Inflammatory macrophage treated with lipopolysaccharide for 4 hours (primary cell): ENCODE results near the gene RAB31.
A peak's percentile ranks its signal among the peaks of the same experiment; 100 is the strongest.
"Not testable (repeated sequence)": the region's sequence is repeated elsewhere in the genome, so short reads cannot be mapped to it uniquely, and the experiment has no call there.

Source experiments
- DNase-seq: peaks from one replicate; pipeline ENCODE4 v3.0.0-alpha.2; 2020

RAB31 gene

DNA sequence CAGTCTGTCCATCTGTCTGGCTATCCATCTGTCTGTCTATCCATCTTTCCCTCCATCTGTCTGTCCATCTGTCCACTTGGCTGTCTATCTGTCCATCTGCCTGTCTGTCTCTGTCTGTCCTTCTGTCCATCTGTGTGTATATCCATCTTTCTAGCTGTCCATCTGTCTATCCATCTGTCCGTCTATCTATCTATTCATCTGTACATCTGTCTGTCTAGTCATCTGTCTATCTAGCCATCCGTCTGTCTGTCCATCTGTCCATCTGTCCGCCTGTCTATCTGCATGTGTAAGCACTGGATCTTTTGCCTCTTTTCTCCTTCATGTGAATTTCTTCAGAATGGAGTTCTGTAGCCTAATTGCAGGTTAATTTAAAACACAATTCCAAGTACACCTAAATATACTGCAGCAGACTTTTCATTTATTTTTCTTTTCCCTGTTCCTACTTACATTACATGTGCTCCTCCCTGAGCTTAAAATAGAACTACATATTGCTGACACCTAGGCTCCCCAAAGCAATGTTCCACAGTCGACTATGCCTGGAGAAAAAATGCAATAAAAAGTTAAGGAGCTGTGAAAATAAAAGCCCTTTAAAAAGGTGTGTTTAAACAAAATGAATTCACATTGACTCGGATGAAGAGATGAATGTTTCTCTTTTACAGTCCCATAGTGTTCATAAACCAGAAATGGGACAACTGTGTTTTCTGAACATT is 140.2 kb downstream of the RAB31 start:
- no peak for DNase-seq

DNA sequence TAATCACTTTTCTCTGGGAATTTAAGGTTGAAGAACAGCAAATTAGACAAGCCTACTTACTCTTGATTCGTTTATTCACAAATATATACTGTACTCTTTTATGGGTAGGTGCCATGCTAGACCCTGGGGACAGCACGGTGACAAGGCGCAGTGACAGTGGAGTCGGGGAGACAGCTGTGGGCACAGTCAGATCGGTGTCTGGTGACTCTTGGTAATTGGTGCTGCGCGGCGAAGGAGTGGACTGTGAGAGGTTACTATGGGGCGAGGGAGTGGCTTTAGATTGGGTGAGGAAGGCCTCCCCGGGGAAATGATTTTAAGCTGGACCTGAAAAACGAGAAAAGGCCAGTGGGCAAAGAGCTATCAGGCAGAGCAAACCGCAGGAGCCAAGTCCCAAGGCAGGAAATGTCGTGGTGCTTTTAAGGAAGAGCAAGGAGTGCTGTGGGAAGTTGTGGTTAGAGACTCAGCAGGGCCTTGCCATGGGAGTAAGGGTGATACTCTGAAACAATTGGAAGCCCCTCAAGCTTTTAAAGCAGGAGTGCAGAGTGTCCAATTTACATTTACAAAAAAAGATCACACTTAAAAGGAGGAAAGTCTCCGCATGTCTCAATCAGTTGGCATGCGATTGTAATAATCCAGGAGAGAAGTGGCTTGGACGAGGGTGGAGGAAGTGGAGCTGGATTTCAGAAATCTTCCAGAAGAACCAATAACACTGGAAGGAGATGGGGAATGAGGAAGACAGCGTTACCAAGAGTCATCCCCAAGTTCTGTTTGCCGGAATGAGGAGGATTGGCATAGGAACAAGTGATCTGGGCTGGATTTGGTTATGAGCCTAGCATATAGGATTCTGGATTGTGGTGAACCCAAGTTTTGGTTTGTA is 141.5 kb downstream of the RAB31 start:
- peak; percentile 93 for DNase-seq

DNA sequence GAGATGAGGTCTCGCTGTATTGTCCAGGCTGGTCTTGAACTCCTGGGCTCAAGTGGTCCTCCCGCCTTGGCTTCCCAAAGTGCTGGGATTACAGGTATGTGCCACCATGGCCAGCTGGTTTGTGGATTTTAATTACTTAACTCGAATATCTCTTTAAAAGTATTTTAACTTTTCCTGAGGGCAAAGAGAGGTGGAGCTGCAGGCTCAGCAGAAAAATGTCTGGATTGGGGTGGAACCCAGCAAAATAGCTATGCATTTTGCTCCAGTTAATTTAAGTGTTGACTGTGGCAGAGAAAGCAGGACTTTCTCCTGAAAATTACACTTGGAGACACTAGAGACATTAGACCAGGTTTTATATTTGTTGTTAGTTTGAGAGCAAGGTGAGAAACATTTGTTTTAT is 142.2 kb downstream of the RAB31 start:
- DNase-seq, result no peak

DNA sequence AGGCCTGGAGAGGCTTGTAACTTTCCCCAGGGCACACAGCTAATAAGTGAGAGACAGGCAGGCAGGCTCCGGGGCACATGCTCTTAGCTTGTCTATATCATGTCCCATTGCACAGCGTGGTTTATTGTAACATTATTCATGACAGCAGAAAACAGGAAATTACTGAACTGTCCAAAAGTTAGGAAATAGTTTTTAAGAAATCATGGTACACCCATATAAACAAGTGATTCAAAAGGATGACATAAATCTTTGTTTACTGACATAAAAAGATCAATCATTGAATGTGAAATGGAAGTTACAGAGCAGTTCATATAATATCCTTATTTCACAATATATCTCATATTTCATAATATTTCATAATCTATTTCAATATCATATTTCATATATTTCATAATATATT is 143.4 kb downstream of the RAB31 start:
- peak; percentile 96 for DNase-seq

DNA sequence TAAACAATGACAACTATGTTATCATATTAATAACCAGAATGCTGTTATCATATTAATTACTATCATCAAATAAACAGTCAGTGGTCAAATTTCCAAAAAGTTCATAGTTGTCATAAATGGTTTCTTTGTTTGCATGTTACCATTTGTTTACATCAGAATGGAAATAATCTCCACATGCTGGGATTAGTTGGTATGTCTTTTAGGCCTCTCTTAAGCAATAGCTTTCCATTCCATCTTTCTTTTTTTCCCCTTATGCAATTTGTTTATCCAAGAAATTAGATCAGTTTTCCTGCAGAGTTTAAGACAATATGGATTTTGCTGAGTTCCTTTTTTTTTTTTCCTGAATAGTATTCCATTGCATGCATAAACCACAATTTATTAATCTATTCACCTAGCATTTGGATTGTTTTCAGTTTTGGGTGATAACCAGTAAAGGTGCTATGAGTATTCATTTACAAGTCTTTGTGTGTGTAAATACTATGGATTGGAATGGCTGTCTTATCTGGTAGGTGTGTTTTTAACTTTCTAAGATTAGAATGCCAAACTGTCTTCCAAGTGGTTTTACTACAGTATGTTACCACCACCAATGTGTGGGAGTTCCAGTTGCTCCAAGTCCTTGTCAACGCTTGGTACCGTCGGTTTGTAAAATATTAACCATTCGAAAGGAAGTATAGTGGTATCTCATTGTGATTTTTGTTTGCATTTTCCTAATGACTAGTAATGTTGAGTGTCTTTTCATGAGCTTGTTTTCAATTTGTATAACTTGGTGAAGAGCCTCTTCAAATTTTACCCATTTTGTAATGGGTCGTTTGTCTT is 144.4 kb downstream of the RAB31 start:
- no peak for DNase-seq

DNA sequence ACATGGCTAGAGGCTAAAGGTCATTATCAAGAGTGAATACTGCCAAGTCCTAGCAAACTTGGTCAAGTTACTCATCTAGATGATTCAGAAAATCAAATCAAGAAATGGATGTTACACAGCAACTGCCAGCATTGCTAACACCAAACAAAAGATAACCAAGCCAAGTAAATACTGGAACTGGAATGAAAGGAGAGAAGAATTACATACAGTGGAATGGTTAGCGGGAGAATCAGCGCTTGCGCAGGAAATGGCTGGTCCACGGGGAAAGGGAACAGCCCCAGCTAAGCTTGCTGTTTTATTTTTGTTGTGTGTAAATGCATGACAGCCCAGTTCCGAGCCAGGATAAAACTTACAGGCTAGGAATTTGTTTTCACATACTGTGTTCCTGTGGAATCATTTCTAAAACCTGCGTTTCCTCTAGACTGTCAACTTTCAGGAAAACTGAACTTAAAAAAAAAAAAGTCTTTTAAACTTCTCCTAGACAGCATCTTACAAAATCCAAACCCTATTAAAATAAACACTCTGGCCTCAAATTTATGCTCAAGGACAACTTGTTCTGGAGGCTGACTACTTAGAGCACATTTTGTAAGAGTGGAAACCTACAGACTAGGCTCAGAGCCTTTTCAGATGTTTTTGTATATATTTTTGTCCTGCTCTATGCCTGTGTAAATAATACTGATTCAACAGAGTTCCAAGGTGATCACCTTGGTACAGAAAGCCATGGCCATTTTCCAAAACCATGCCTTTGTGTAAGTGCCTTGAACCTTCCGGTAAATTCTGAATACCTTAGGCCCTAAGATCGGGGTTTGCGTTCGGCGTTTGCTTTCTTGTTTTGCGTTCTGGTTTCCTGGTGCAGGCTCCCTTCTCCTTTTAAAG is 146.9 kb downstream of the RAB31 start:
- DNase-seq, result no peak

DNA sequence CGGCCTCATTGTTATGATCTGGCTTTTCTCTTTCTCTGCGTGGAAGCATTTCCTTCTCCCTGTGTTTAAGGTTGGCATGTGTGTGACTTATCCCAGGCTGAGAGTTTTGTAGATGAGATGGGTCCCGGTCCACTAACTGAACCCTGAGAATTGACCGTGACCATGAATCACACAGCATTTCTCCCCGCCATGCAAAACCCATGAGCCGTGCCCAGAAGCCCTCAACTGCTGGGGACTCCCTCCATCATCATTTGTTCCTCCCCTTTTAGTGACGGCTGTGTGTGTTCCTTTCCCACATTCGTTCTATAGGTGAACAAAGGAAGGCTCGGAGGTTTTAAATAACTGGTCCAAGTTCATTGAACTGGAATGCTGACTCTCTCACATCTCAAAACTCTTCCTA is 147.6 kb downstream of the RAB31 start:
- no peak for DNase-seq

DNA sequence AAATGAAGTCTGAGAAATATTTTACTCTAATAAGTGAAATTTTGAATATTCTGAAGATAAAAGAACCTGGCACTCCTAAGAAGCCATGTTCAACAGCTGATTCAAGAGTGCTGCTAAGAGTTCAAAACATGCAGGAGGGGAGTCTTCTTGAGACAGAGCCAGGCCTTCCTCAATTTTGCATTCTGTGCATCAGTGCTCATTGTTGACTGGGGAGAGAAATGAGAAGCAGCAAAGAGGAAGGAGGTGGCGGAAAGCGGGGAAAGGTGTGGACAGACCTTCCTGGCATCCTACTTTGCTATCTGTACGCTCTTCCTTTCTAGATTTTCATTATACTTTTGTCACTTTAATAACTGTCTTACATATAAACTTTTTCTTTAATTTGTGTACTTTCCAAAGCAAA is 148.0 kb downstream of the RAB31 start:
- peak; percentile 41 for DNase-seq

DNA sequence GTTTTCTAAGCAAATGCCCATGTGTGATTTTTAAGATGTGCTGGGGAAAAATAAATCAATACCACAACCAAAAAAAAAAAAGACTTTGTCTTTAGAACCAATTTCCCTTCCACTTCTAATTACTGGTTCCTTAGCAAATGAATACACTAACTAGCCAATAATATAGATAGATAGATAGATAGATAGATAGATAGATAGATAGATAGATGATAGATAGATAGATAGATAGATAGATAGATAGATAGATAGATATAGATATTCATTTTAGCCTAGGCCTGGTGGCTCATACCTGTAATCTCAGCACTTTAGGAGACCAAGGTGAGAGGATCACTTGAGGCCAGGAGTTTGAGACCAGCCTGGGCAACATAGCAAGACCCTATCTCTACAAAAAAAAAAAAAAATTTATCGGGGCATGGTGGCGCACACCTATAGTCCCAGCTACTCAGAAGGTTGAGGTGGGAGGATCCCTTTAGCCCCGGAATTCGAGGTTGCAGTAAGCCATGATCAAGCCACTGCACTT is 149.4 kb downstream of the RAB31 start:
- not testable (repeated sequence) for DNase-seq

DNA sequence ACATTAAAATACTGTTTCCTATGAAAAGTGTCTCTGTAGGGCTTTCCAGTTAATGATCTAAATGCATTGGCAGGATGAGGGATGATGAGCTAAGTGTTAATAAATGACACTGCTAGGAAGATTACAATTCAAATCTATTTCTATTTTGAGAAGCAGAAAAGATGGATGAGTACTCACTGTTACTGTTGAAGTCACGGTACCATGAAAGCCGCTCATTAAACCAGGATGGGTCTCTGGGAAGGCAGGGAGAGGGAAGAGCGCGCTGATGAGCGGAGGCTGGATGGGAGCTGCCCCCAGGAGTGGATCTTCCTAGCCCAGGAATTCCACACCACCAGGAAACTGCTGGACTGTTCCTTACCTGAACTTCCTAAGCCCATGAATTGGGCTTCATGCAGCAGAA is 150.5 kb downstream of the RAB31 start:
- no peak for DNase-seq

DNA sequence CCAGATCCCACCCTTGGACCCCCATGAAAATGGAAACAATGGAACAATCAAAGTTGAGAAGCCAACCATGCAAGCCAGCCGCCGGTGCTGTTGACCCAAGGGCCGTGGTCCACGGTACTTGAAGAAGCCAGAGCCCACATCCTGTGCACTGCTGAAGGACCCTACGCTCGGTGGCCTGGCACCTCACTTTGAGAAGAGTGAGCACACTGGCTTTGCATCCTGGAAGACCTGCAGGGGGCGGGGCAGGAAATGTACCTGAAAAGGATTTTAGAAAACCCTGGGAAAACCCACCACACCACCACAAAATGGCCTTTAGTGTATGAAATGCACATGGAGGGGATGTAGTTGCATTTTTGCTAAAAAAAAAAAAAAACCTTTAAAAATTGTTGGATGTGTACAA is 151.1 kb downstream of the RAB31 start:
- no peak for DNase-seq

DNA sequence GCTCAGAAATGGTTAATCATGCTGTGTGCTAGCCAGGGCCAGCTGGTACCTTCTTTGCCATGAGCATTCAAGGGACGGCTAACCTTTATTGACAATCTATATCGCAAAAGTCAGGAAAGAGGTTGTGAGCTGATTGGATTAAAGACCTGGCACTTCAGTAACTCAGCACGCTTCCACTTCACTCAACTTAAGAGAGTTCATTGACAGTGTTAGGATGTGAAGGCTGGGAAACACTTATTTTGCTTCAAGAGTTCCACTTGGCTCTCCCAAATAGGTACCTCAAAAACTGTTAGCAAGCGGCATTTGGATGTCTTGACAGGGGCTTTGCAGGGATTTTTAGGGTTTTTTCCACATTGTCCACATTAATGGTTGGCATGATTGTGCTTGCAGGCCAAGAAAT is 152.6 kb downstream of the RAB31 start:
- no peak for DNase-seq

DNA sequence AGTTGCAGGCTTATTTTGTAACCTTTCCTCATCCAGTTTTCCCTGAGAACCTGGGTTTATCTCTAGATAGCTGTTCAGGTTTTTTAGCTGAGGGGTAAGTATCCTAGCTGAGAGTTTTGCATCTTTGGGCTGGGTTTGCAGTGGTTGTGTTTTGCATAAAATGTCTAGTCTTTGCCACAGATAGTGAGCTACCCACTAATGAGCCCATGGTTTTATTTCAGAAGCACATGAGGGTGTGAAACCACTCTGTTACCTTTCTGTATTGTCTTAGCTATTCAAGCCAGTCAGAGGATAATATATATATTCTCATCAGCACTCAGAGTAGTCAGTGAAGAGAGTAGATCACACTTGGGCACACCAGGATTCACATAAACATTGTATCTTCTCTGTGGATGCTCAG is 153.1 kb downstream of the RAB31 start:
- no peak for DNase-seq

DNA sequence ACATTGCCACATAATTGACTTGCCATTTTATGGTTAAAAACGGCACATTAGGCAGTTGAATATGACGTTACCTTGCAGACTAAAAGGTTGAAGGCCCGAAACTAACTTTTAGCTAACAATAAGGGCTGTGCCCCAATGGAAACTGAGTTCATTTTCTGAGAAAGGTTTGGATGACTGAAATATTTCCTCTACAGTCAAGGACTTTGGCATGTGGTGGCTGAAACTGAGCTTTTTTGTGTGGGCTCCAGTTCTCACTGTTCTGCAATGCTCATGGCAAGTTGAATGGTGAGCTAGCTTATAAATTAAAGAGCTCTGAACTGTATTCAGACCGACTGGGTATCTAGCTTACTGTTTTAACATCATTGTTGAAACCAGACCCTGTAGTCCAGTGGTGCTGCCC is 153.8 kb downstream of the RAB31 start:
- DNase-seq, result no peak

DNA sequence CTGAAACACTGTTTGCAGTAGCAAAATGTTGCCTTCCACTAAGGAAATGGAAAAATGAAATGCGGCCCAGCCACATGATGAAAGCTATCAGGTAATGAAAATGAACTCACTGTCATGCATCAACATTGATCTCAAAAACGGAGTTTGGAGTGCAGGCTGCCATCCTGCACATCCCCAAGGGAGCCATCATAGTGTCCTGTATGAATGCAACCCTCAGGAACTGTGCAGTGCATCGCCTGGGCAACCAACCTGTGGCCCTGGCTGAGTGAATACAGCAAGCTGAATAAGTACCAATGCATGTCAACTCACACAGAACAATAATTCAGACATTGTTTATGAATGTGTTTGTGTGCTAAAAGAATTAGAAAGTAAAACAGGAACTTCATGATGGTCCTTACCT is 154.6 kb downstream of the RAB31 start:
- no peak for DNase-seq

DNA sequence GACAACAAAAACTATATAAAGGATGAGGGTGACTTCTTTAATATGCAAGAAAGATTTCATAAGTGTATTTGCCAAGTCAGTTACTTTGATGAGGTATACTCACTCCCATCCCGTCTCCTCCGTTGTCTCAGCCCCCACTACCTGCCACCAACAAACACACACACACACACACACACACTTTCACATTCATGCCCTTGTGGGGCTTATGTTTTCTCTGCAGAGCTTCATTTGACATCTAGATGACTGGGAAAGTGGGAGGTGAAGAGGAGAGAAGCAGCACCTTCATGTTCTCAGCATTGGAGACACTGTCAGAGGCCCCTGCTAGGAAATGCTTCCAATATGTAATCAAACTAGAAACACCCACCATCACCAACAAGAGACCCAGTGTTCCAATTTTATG is 155.2 kb downstream of the RAB31 start:
- DNase-seq, result no peak

DNA sequence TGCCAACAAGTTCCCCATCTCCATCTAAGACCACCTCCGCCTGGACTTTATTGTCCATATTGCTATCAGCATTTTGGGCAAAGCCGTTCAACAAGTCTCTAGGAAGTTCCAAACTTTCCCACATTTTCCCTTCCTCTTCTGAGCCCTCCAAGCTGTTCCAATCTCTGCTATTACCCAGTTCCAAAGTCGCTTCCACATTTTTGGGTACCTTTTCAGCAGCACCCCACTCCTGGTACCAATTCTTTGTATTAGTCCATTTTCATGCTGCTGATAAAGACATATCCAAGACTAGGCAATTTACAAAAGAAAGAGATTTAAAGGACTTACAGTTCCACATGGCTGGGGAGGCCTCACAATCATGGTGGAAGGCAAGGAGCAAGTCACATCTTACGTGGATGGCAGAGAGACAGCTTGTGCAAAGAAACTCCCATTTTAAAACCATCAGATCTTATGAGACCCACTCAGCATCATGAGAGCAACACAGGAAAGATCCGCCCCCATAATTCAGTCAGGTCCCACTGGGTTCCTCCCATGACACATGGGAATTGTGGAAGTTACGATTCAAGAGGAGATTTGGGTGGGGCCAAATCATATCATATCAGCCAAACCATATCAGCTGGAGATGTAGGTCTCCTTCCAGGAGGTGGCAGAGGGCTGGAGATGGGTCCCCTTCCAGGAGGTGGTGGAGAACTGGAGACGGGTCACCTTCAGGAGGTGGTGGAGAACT is 157.8 kb downstream of the RAB31 start:
- DNase-seq, result peak; percentile 80

DNA sequence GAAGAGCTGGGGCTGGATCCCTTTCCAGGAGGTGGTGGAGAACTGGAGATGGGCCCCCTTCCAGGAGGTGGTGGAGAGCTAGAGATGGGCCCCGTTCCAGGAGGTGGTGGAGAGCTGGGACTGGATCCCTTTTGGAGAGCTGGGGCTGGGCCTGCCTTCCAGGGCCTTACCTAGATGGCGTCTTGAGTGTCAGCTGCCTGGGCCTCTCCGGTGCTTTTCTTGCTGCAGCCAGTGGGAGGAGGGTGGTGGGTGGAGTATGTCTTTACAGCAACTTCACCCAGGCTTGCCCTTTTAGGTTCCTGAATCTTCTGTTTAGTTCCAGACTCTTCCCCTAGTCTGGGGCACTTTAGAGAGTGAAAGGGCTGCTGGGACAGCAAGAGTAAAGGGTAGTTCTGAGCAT is 158.5 kb downstream of the RAB31 start:
- DNase-seq, result peak; percentile 73

DNA sequence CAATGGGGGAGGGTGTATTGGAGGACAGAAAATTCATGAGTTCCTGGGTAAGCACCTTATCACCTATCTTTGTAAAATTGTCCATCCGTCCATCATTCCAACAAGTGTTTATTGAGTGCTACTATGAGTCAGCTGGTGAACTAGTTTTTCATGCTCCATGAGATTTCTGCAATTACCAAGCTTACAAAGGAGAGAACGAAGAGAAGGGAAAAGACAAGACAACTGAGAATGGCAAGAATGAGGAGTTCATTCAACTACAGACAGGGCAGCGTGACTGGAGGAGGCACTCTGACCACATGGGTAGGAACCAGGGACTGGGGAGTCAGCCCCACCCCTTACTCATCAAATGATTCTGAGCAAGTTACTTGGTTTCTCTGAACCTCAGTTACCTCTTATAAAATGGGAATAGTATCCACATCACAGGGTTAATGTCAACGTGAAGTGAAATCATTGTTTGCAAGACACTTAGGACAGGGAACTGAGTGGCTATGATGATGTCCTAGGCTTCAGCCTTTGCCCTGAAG is 159.0 kb downstream of the RAB31 start:
- peak; percentile 74 for DNase-seq

DNA sequence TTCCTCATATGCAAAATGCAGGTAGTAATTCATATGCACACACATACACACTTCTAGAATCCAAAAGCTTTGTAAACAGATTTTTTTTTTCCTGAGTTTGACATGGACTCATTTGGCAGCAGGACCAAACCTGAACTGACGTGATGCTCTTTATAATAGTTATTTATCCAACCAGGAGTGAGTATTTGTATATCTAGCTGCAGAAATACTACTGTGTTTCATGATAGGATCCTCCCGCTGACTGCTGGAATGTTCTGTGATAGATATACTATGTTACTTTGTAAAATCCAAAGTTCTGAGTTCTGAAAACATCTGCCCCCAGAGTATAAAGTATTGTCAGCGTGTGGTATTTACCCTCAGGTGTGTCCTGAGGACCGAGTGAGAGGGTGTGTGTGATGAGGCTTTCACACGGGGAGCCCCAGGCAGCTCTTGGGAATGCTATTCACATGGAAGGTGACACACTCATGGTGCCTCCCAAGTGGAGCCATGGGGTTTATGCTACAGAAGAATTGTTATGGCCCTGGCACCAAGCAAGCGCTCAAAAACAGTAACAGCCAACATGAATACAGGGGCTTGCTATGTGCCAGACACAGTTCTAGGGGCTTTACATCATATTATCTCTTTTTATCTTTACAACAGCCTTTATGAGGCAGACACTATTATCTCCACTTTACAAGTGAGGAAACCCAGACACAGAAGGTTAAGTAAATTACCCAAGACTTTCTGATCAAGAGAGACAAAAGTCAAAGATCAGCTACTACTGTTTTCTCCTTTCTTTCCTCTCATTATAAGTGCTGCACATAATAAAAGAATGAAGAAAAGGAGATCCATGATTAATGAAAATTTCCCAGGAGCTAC is 161.0 kb downstream of the RAB31 start:
- DNase-seq, result no peak
